Spleen (tissue), 11 donors: ENCODE data around the gene SFRP2. TPM values are rescaled to one million over a fixed set of nuclear protein-coding genes. Genes with fewer than 3 reads are reported as not detected.

ENCODE experiments used
- DNase-seq: peaks from one replicate; pipeline ENCODE4 v3.0.0-alpha.2; 2020
- H3K27ac ChIP-seq, 8 donors: fragments of 200-600 bp; sonication (generic) in 7 of 8; 1 replicate in 4 of 8; 2 replicates in 4 of 8; pipeline versions ENCODE4 v1.5.0 to v1.8.0; 2016 to 2021; ENCODE audit warnings: inconsistent platforms in 4 of 8, mild to moderate bottlenecking in 4 of 8, moderate library complexity in 1 of 8
- H3K27me3 ChIP-seq, 7 donors: fragments of 200-600 bp; sonication (generic) in 6 of 7; replicated peaks in 1 of 7; 1 replicate in 4 of 7; 2 replicates in 3 of 7; pipeline versions ENCODE4 v1.5.0 to v1.8.0; 2016 to 2021; ENCODE audit warnings: inconsistent platforms in 3 of 7, mild to moderate bottlenecking in 1 of 7
- H3K36me3 ChIP-seq, 6 donors: fragments of 200-600 bp; sonication (generic) in 5 of 6; 1 replicate in 4 of 6; 2 replicates in 2 of 6; pipeline versions ENCODE4 v1.5.0 to v1.8.0; 2016 to 2021; ENCODE audit warnings: inconsistent platforms in 2 of 6
- H3K4me1 ChIP-seq, 6 donors: fragments of 200-600 bp; sonication (generic) in 5 of 6; 1 replicate in 3 of 6; 2 replicates in 3 of 6; pipeline versions ENCODE4 v1.5.0 to v1.8.0; 2016 to 2021; ENCODE audit warnings: inconsistent platforms in 3 of 6
- H3K4me3 ChIP-seq, 8 donors: fragments of 200-600 bp; sonication (generic) in 7 of 8; 1 replicate in 4 of 8; 2 replicates in 4 of 8; pipeline versions ENCODE4 v1.5.0 to v1.8.0; 2016 to 2021; ENCODE audit warnings: inconsistent platforms in 4 of 8, mild to moderate bottlenecking in 4 of 8, moderate library complexity in 2 of 8
- H3K9me3 ChIP-seq, 8 donors: fragments of 200-600 bp; sonication (generic) in 7 of 8; 1 replicate in 4 of 8; 2 replicates in 4 of 8; pipeline versions ENCODE4 v1.5.0 to v1.8.0; 2016 to 2021; ENCODE audit warnings: inconsistent platforms in 4 of 8
- CTCF ChIP-seq, 11 experiments: fragments of 200-600 bp in 7 of 11; fragments of 450-650 bp in 4 of 11; sonication (generic) in 4 of 11; IDR thresholded peaks in 8 of 11; conservative IDR thresholded peaks in 3 of 11; 1 replicate in 7 of 11; 2 replicates in 4 of 11; pipeline versions ENCODE4 v1.4.0 to v1.8.0; 2016 to 2021; ENCODE audit warnings: antibody characterized with exemption in 11 of 11, inconsistent platforms in 4 of 11, mild to moderate bottlenecking in 1 of 11
- POLR2A ChIP-seq, 3 donors: fragments of 450-650 bp; IDR thresholded peaks; one replicate each; pipeline ENCODE4 v1.5.1; 2017; ENCODE audit warnings: antibody characterized with exemption in 3 of 3, mild to moderate bottlenecking in 1 of 3
- POLR2AphosphoS5 ChIP-seq, 3 donors: sonication (generic); formaldehyde crosslinking; IDR thresholded peaks; one replicate each; pipeline ENCODE4 v1.5.1; 2017; ENCODE audit warnings: antibody characterized with exemption in 3 of 3
- WGBS, 5 donors: extraction: QIAGEN DNeasy Blood & Tissue Kit in 3 of 5; methylation state at CpG; one replicate each; pipeline versions ENCODE4 v1.1.5 to v1.1.7; 2013 to 2018; 5-methylcytosine and 5-hydroxymethylcytosine counted together
- intact Hi-C: fragments of 100-400 bp; cut with DNase I; formaldehyde crosslinking; loops from one replicate; pipeline ENCODE4 v1.15.0; 2023; ENCODE audit warnings: low total_unique reads
- polyA plus RNA-seq, 3 donors: library from polyadenylated mRNA; stranded (reverse); fragments of 200-250 nt; gene quantifications; one replicate each; pipeline ENCODE4 v1.2.1, GENCODE V29; 2013
- total RNA-seq, 7 donors: library from RNA; depleted of rRNA in 3 of 7; stranded (reverse); fragments of >200 nt in 3 of 7; fragmentation: NEBNext Ultra II Directional in 4 of 7; extraction: Animal tissue kit (Norgen Biotek cat#: 25700) in 4 of 7; gene quantifications; one replicate each; pipeline versions ENCODE4 v1.1.0 to v1.2.1, GENCODE V29; 2016 to 2021
- donor health status: healthy with polysubstance abuse.
- donor health status: DM: no; HTN: no; CAD: no; lungs with moderate emphysema.
- donor health status: DM: no; HTN: no; CAD: no.
- donor health status: Bipolar disorder and iron deficiency.
- donor health status: healthy.
- donor health status: DM: no; HTN: no; CAD: no.
- donor health status: DM: yes; HTN: yes; CAD: no.

Gene SFRP2
- total and polyA plus RNA-seq, 10 donors, result 0.23 to 0.94 (median 0.43) TPM; not detected in 2

DNA sequence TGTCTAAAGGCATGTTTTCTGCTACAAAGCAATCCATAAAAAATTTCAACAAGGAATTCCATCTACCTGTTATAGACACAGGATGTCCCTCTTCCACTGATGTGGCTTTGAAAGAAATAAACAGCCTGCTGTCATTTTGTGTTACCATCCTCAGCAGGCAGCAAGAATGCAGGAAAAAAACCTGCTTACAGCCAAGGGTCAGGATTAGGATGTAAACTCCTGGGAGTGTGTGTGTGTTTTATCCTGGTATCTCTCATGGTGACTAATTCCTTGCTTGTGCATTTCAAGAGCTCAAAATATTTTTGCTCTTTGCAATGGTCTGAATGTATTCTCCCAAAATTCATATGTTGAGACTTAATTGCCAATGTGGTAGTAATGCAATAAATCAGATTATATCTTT lies 28.6 kb upstream of the SFRP2 start:
- no peak overlapping the region for H3K27ac ChIP-seq
- no peaks in the 10 kb centered on the region for H3K36me3 ChIP-seq
- intact Hi-C loops, result no loop called here
- no peaks in the 10 kb centered on the region for H3K4me1 ChIP-seq
- H3K27me3 ChIP-seq, result peaks cover 0 to 25% (median 0%) of the 10 kb centered on the region in 7 donors
- no peak for TF ChIP-seq CTCF (IDR thresholded peaks at IDR 0.05 in 8 of 11, conservative IDR thresholded peaks at IDR 0.05 in 3 of 11)
- no peak for TF ChIP-seq POLR2A (IDR thresholded peaks at IDR 0.05)
- no peak for TF ChIP-seq POLR2AphosphoS5 (IDR thresholded peaks at IDR 0.05)
- H3K9me3 ChIP-seq, result peaks cover 0 to 14% (median 0%) of the 10 kb centered on the region in 8 donors
- no peak for DNase-seq
- no peak overlapping the region for H3K4me3 ChIP-seq

GRCh38 chr4:153816542-153816941 lies 27.7 kb upstream of the SFRP2 start:
- 30 to 53% (median 32%) methylated on average over 2 of the region's 2 CpGs for WGBS, 5 donors
- TF ChIP-seq POLR2A (IDR thresholded peaks at IDR 0.05), result no peak
- TF ChIP-seq POLR2AphosphoS5 (IDR thresholded peaks at IDR 0.05), result no peak
- TF ChIP-seq CTCF (IDR thresholded peaks at IDR 0.05 in 8 of 11, conservative IDR thresholded peaks at IDR 0.05 in 3 of 11), result no peak
- no peak for DNase-seq
- Histone ChIP-seq H3K27me3 (peaks cover 0 to 25% (median 0%) of the 10 kb centered on the region in 7 donors), H3K4me1 (no peaks in the 10 kb centered on the region), H3K36me3 (no peaks in the 10 kb centered on the region), H3K27ac (no peak overlapping the region), H3K4me3 (no peak overlapping the region), H3K9me3 (peaks cover 0 to 14% (median 0%) of the 10 kb centered on the region in 8 donors)
- intact Hi-C loops, result no loop called here

- 83 to 96% (median 90%) methylated on average over 2 of the region's 2 CpGs for WGBS, 5 donors
- intact Hi-C loops, result no loop called here
- peaks cover 0 to 7% (median 0%) of the 10 kb centered on the region in 8 donors for H3K9me3 ChIP-seq
- no peak for DNase-seq
- TF ChIP-seq POLR2A (IDR thresholded peaks at IDR 0.05), result no peak
- TF ChIP-seq CTCF (IDR thresholded peaks at IDR 0.05 in 8 of 11, conservative IDR thresholded peaks at IDR 0.05 in 3 of 11), result no peak
- no peak for TF ChIP-seq POLR2AphosphoS5 (IDR thresholded peaks at IDR 0.05)
- peaks cover 0 to 25% (median 0%) of the 10 kb centered on the region in 7 donors for H3K27me3 ChIP-seq
- H3K27ac ChIP-seq, result no peak overlapping the region
- no peaks in the 10 kb centered on the region for H3K36me3 ChIP-seq
- no peak overlapping the region for H3K4me3 ChIP-seq
- peaks cover 0 to 2% (median 0%) of the 10 kb centered on the region in 6 donors for H3K4me1 ChIP-seq
These were observed 25.9 kb upstream of the SFRP2 start for GRCh38 chr4:153814789-153815188.

DNA sequence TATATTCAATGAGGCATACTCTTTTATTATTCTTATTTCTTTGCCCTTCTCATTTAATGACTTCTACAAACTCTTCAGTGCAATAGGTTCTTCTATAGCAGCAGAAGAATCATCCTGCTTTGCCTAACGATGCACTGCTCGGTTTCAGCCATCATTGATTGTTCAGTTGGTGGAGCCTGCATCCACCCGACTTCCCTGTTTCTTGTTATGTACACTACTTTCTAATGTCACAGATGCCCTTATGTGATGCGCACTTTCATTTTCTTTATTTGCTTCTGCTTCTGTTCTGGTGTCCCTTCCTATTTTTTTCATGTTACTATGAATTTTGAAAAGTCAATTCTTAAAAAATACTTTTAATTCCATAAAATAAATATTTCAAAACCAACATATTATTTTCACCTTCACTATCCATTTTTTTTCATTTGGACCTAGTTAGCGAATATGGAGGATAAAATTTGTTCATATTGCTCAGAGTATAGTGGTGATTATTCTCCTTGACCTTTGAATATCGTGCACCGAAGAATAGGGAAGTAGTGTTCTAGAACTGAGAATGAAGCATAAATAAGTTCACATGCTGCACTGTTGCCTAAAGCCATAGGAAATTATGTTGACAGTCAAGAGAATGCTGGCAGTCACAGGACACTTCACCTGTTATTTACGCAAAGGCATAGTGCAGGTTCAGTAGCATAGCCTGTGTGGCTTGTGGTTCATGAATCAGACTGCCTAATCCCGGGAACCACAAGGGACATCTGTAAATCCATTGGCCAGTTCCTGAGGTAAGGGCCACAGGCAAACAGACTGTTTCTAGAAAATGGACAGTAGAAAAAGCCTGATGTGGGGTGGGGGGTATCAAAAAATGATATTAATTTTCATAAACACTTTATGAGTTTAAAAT lies 21.3 kb upstream of the SFRP2 start:
- WGBS, 5 donors, result 68 to 87% (median 75%) methylated on average over 9 of the region's 9 CpGs
- Histone ChIP-seq H3K27me3 (peaks cover 0 to 7% (median 0%) of the 10 kb centered on the region in 7 donors), H3K4me3 (no peak overlapping the region), H3K27ac (peak overlapping the region in 3 of 8 donors; percentile 15 to 34 (median 30)), H3K9me3 (no peaks in the 10 kb centered on the region), H3K36me3 (no peaks in the 10 kb centered on the region), H3K4me1 (peaks cover 0 to 7% (median 0%) of the 10 kb centered on the region in 6 donors)
- DNase-seq, result no peak
- TF ChIP-seq CTCF (IDR thresholded peaks at IDR 0.05 in 8 of 11, conservative IDR thresholded peaks at IDR 0.05 in 3 of 11), result no peak
- TF ChIP-seq POLR2AphosphoS5 (IDR thresholded peaks at IDR 0.05), result no peak
- TF ChIP-seq POLR2A (IDR thresholded peaks at IDR 0.05), result no peak
- intact Hi-C loops, result no loop called here
